Upper lobe of right lung (tissue), 1 donor: ENCODE data around the gene TRPV5. TPM values are rescaled to one million over a fixed set of nuclear protein-coding genes. Genes with fewer than 3 reads are reported as not detected.

Experiments
- ATAC-seq: fragments of 200-7000 bp; cut with Tn5 transposase; one replicate; pipeline ENCODE4 v1.9.1; 2020; ENCODE audit warnings: mild to moderate bottlenecking, moderate library complexity
- DNase-seq: peaks from one replicate; pipeline ENCODE4 v3.0.0-alpha.2; 2020
- H3K27ac ChIP-seq: fragments of 200-600 bp; one replicate; pipeline ENCODE4 v1.8.0; 2022
- H3K27me3 ChIP-seq: fragments of 200-600 bp; one replicate; pipeline ENCODE4 v1.8.0; 2022; ENCODE audit warnings: mild to moderate bottlenecking
- H3K36me3 ChIP-seq: fragments of 200-600 bp; one replicate; pipeline ENCODE4 v1.8.0; 2022
- H3K4me1 ChIP-seq: fragments of 200-600 bp; one replicate; pipeline ENCODE4 v1.8.0; 2022
- H3K4me3 ChIP-seq: fragments of 200-600 bp; one replicate; pipeline ENCODE4 v1.8.0; 2022; ENCODE audit warnings: mild to moderate bottlenecking
- H3K9me3 ChIP-seq: fragments of 200-600 bp; one replicate; pipeline ENCODE4 v1.8.0; 2022
- intact Hi-C: fragments of 100-400 bp; cut with DNase I; formaldehyde crosslinking; loops from one replicate; pipeline ENCODE4 v1.11.0; 2022
- total RNA-seq: library from RNA; stranded (reverse); fragmentation: NEBNext Ultra II Directional; extraction: Animal tissue kit (Norgen Biotek cat#: 25700); gene quantifications from one replicate; pipeline ENCODE4 v1.2.1, GENCODE V29; 2021
- TF ChIP-seq, protein P1 (sequence below): fragments of 200-600 bp; IDR thresholded peaks from one replicate; pipeline ENCODE4 v1.8.0; 2022; ENCODE audit warnings: antibody characterized with exemption
- donor health status: DM: no; HTN: yes; CAD: no; lungs with severe emphysema.

The TRPV5 gene
- total RNA-seq, 1 donor from 2014 or later, result not detected

GRCh38 chr7:142868188-142868985 lies 65.2 kb downstream of the TRPV5 start:
- DNase-seq (no peak), ATAC-seq (no peak)
- H3K27me3 ChIP-seq, result no peaks in the 10 kb centered on the region
- H3K36me3 ChIP-seq, result no peaks in the 10 kb centered on the region
- TF ChIP-seq, protein P1, sequence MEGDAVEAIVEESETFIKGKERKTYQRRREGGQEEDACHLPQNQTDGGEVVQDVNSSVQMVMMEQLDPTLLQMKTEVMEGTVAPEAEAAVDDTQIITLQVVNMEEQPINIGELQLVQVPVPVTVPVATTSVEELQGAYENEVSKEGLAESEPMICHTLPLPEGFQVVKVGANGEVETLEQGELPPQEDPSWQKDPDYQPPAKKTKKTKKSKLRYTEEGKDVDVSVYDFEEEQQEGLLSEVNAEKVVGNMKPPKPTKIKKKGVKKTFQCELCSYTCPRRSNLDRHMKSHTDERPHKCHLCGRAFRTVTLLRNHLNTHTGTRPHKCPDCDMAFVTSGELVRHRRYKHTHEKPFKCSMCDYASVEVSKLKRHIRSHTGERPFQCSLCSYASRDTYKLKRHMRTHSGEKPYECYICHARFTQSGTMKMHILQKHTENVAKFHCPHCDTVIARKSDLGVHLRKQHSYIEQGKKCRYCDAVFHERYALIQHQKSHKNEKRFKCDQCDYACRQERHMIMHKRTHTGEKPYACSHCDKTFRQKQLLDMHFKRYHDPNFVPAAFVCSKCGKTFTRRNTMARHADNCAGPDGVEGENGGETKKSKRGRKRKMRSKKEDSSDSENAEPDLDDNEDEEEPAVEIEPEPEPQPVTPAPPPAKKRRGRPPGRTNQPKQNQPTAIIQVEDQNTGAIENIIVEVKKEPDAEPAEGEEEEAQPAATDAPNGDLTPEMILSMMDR, result no peak
- intact Hi-C loops, result no loop called here
- no peak overlapping the region for H3K27ac ChIP-seq
- H3K9me3 ChIP-seq, result no peaks in the 10 kb centered on the region
- H3K4me3 ChIP-seq, result no peak overlapping the region
- no peaks in the 10 kb centered on the region for H3K4me1 ChIP-seq

DNA sequence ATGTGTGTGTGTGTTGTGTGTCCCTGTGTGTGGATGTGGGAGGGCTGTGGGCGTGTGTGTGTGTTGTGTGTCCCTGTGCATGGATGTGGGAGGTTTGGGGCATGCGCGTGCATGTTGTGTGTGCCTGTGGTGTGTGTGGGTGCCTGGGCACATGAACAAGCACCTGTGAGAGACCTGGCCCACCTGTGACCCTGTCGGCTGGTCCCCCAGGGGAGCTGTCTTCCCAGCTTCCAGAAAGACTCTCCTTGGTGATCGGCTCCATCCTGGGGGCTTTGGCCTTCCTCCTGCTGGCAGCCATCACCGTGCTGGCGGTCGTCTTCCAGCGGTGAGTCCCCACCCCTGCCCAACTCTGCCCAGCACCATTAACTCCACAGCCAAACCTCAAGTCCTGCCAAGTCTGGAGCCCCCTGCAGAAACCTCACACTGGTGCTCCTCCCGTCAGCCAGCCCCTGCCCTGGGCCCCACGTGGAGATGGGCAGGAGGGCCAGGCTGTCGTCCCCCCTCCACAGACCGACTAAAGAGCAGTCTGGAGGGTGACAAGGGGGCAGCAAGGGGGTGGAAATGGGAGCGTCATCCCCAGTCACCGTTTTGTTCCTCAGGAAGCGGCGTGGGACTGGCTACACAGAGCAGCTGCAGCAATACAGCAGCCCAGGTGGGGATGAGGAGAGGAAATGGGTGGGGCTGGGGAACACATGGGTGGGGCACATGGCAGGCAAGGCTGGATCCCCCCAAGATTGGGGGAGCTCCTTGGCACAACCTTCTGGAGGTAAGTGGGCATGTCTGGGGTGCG lies 66.0 kb downstream of the TRPV5 start:
- Histone ChIP-seq H3K9me3 (no peaks in the 10 kb centered on the region), H3K4me1 (no peaks in the 10 kb centered on the region), H3K27me3 (no peaks in the 10 kb centered on the region), H3K36me3 (no peaks in the 10 kb centered on the region), H3K4me3 (no peak overlapping the region), H3K27ac (no peak overlapping the region)
- no peak for DNase-seq
- ATAC-seq, result no peak
- TF ChIP-seq, protein P1, result no peak
- intact Hi-C loops, result no loop called here

GRCh38 chr7:142867097-142867378 lies 66.5 kb downstream of the TRPV5 start:
- intact Hi-C loops, result no loop called here
- no peak overlapping the region for H3K4me3 ChIP-seq
- no peaks in the 10 kb centered on the region for H3K4me1 ChIP-seq
- no peak overlapping the region for H3K27ac ChIP-seq
- ATAC-seq (no peak), DNase-seq (no peak)
- no peaks in the 10 kb centered on the region for H3K36me3 ChIP-seq
- no peaks in the 10 kb centered on the region for H3K27me3 ChIP-seq
- no peaks in the 10 kb centered on the region for H3K9me3 ChIP-seq
- TF ChIP-seq, protein P1, result no peak

DNA sequence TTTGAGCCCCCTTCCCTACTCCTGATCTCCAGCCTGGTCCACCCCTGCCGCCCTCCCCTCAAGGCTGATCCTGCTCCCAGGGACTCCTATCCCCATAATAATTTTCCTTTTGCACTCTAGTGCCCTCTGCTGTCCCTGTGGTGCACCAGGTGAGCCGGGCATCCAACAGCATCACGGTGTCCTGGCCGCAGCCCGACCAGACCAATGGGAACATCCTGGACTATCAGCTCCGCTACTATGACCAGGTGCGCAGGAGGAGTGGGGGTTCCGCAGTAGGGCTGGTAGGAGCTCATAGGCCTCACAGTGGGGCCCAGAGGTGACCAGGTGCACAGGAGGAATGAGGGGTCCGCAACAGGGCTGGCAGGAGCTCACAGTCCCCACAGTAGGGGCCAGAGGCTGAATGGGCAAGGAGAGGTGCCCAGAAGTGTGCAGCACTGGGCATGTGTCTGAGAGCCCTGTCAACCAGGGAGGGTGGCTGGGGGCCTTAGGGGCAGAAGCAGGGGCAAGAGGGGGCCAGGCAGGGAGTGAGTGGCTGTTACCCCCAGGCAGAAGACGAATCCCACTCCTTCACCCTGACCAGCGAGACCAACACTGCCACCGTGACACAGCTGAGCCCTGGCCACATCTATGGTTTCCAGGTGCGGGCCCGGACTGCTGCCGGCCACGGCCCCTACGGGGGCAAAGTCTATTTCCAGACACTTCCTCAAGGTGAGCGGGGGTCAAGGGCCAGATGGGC lies 67.0 kb downstream of the TRPV5 start:
- Histone ChIP-seq H3K27me3 (no peaks in the 10 kb centered on the region), H3K9me3 (no peaks in the 10 kb centered on the region), H3K27ac (no peak overlapping the region), H3K4me3 (no peak overlapping the region), H3K36me3 (no peaks in the 10 kb centered on the region), H3K4me1 (no peaks in the 10 kb centered on the region)
- TF ChIP-seq, protein P1, result peak; percentile 51
- DNase-seq (no peak), ATAC-seq (peak; percentile 70)
- intact Hi-C loops, result no loop called here

- intact Hi-C loops, result no loop called here
- DNase-seq (no peak), ATAC-seq (no peak)
These were observed 67.8 kb downstream of the TRPV5 start for GRCh38 chr7:142865766-142866165.

More at GRCh38 chr7:142865766-142866165, 67.8 kb downstream of the TRPV5 start:
- no peaks in the 10 kb centered on the region for H3K36me3 ChIP-seq
- TF ChIP-seq, protein P1, result no peak
- no peak overlapping the region for H3K4me3 ChIP-seq
- no peaks in the 10 kb centered on the region for H3K27me3 ChIP-seq
- no peak overlapping the region for H3K27ac ChIP-seq
- H3K4me1 ChIP-seq, result no peaks in the 10 kb centered on the region
- H3K9me3 ChIP-seq, result no peaks in the 10 kb centered on the region
